ENCODE results near the gene TOMM70.

The TOMM70 gene

GRCh38 chr3:100319951-100320350, 80.9 kb downstream of the TOMM70 start:
- DNase-seq, result no peak

DNA sequence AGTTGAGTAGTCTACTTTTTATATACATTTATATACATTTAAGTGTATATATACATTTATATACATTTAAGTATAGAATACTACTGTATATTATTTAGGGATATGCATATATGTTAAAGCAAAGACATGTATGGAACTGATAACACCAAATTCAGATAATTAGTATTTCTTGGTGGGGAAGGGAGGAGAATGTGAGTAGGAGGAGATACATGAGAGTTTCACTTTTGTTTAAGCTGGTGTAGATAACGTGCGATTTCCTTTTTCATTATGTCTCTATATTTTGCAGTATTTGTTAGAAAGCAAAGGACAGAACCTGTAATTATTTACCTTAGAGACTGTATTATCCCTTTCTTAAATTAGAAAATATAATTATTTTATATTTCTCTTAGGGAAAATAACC, 83.0 kb downstream of the TOMM70 start:
- DNase-seq, result no peak

GRCh38 chr3:100316641-100317069, 84.2 kb downstream of the TOMM70 start:
- no peak for DNase-seq

Measured in cerebellar nuclear complex (tissue), 1 donor.